Upper lobe of right lung (tissue), 1 donor: ENCODE measurements around the gene STARD13. TPM values are rescaled to one million over a fixed set of nuclear protein-coding genes. Genes with fewer than 3 reads are reported as not detected.
A peak's percentile ranks its signal among the peaks of the same experiment; 100 is the strongest.

ENCODE experiments used
- ATAC-seq: fragments of 200-7000 bp; cut with Tn5 transposase; one replicate; pipeline ENCODE4 v1.9.1; 2020; ENCODE audit warnings: mild to moderate bottlenecking, moderate library complexity
- DNase-seq: peaks from one replicate; pipeline ENCODE4 v3.0.0-alpha.2; 2020
- H3K27ac ChIP-seq: fragments of 200-600 bp; one replicate; pipeline ENCODE4 v1.8.0; 2022
- H3K27me3 ChIP-seq: fragments of 200-600 bp; one replicate; pipeline ENCODE4 v1.8.0; 2022; ENCODE audit warnings: mild to moderate bottlenecking
- H3K36me3 ChIP-seq: fragments of 200-600 bp; one replicate; pipeline ENCODE4 v1.8.0; 2022
- H3K4me1 ChIP-seq: fragments of 200-600 bp; one replicate; pipeline ENCODE4 v1.8.0; 2022
- H3K4me3 ChIP-seq: fragments of 200-600 bp; one replicate; pipeline ENCODE4 v1.8.0; 2022; ENCODE audit warnings: mild to moderate bottlenecking
- H3K9me3 ChIP-seq: fragments of 200-600 bp; one replicate; pipeline ENCODE4 v1.8.0; 2022
- CTCF ChIP-seq: fragments of 200-600 bp; IDR thresholded peaks from one replicate; pipeline ENCODE4 v1.8.0; 2022; ENCODE audit warnings: antibody characterized with exemption
- intact Hi-C: fragments of 100-400 bp; cut with DNase I; formaldehyde crosslinking; loops from one replicate; pipeline ENCODE4 v1.11.0; 2022
- total RNA-seq: library from RNA; stranded (reverse); fragmentation: NEBNext Ultra II Directional; extraction: Animal tissue kit (Norgen Biotek cat#: 25700); gene quantifications from one replicate; pipeline ENCODE4 v1.2.1, GENCODE V29; 2021
- donor health status: DM: no; HTN: yes; CAD: no; lungs with severe emphysema.

STARD13 gene
- total RNA-seq, 1 donor from 2014 or later = 60.4 TPM

- no peaks in the 10 kb centered on the region for H3K36me3 ChIP-seq
- H3K4me1 ChIP-seq = peaks cover 69% of the 10 kb centered on the region
- ATAC-seq = peak; percentile 29
- peak overlapping the region; percentile 11 for H3K27ac ChIP-seq
- H3K27me3 ChIP-seq = no peaks in the 10 kb centered on the region
- intact Hi-C loops = no loop called here
- no peak overlapping the region for H3K4me3 ChIP-seq
- DNase-seq = no peak
- H3K9me3 ChIP-seq = no peaks in the 10 kb centered on the region
- no peak for TF ChIP-seq CTCF
Observed at GRCh38 chr13:33276570-33276969, 9.0 kb downstream of the STARD13 start.

- H3K36me3 ChIP-seq = no peaks in the 10 kb centered on the region
- intact Hi-C loops = no loop called here
- H3K27ac ChIP-seq = no peak overlapping the region
- no peaks in the 10 kb centered on the region for H3K27me3 ChIP-seq
- no peak for DNase-seq
- no peak for ATAC-seq
- H3K9me3 ChIP-seq = no peaks in the 10 kb centered on the region
- peaks cover 72% of the 10 kb centered on the region for H3K4me1 ChIP-seq
- no peak overlapping the region for H3K4me3 ChIP-seq
- no peak for TF ChIP-seq CTCF
Observed at GRCh38 chr13:33275916-33276315, 9.6 kb downstream of the STARD13 start.

GRCh38 chr13:33274264-33274663 is 11.3 kb downstream of the STARD13 start:
- no peak for TF ChIP-seq CTCF
- peaks cover 66% of the 10 kb centered on the region for H3K4me1 ChIP-seq

GRCh38 chr13:33272531-33273124 is 12.9 kb downstream of the STARD13 start:
- Histone ChIP-seq H3K9me3 (no peaks in the 10 kb centered on the region), H3K4me3 (no peak overlapping the region), H3K27ac (no peak overlapping the region), H3K27me3 (no peaks in the 10 kb centered on the region), H3K36me3 (no peaks in the 10 kb centered on the region), H3K4me1 (peaks cover 59% of the 10 kb centered on the region)
- TF ChIP-seq CTCF = no peak
- ATAC-seq (no peak), DNase-seq (no peak)
- intact Hi-C loops = no loop called here

More at GRCh38 chr13:33274264-33274663, 11.3 kb downstream of the STARD13 start:
- intact Hi-C loops = no loop called here
- Histone ChIP-seq H3K27ac (no peak overlapping the region), H3K36me3 (no peaks in the 10 kb centered on the region), H3K27me3 (no peaks in the 10 kb centered on the region), H3K4me3 (no peak overlapping the region), H3K9me3 (no peaks in the 10 kb centered on the region)
- DNase-seq (no peak), ATAC-seq (no peak)

GRCh38 chr13:33271759-33272158 is 13.8 kb downstream of the STARD13 start:
- Histone ChIP-seq H3K9me3 (no peaks in the 10 kb centered on the region), H3K4me1 (peaks cover 60% of the 10 kb centered on the region), H3K27me3 (no peaks in the 10 kb centered on the region), H3K36me3 (no peaks in the 10 kb centered on the region), H3K4me3 (no peak overlapping the region), H3K27ac (peak overlapping the region; percentile 45)
- no peak for TF ChIP-seq CTCF
- no peak for DNase-seq
- no peak for ATAC-seq
- intact Hi-C loops = no loop called here
